HG02973 (cell line): ENCODE results near the gene HEBP2.

Experiments
- ATAC-seq: cut with Tn5 transposase; IDR thresholded peaks from one replicate; pipeline ENCODE4 v1.9.1; 2021; ENCODE audit warnings: moderate library complexity; ENCODE audit not compliant: unreplicated experiment

The HEBP2 gene

GRCh38 chr6:138397128-138398122 is 6.6 kb upstream of the HEBP2 start:
- ATAC-seq, result no peak

- ATAC-seq, result no peak
Measured at GRCh38 chr6:138400326-138400725, 3.7 kb upstream of the HEBP2 start.

- no peak for ATAC-seq
Measured at GRCh38 chr6:138401960-138402837, 1.8 kb upstream of the HEBP2 start.

- no peak for ATAC-seq
Measured at GRCh38 chr6:138402838-138403187, 1.2 kb upstream of the HEBP2 start.

GRCh38 chr6:138403324-138403800 is 661 bp upstream of the HEBP2 start:
- ATAC-seq, result no peak

- no peak for ATAC-seq
Measured at GRCh38 chr6:138404666-138405337, 779 bp downstream of the HEBP2 start.

GRCh38 chr6:138405816-138406413 is 1.9 kb downstream of the HEBP2 start:
- ATAC-seq, result no peak

- ATAC-seq, result no peak
Measured at GRCh38 chr6:138406443-138406842, 2.4 kb downstream of the HEBP2 start.

GRCh38 chr6:138410048-138410735 is 6.2 kb downstream of the HEBP2 start:
- ATAC-seq, result no peak

- peak; percentile 60 for ATAC-seq
Measured at GRCh38 chr6:138410972-138411880, 7.2 kb downstream of the HEBP2 start.

GRCh38 chr6:138415125-138415524 is 11.1 kb downstream of the HEBP2 start:
- no peak for ATAC-seq

GRCh38 chr6:138416206-138416605 is 12.2 kb downstream of the HEBP2 start:
- no peak for ATAC-seq

GRCh38 chr6:138417493-138418117 is 13.6 kb downstream of the HEBP2 start:
- ATAC-seq, result no peak

- no peak for ATAC-seq
Measured at GRCh38 chr6:138418118-138418742, 14.2 kb downstream of the HEBP2 start.

- no peak for ATAC-seq
Measured at GRCh38 chr6:138419766-138420165, 15.7 kb downstream of the HEBP2 start.

GRCh38 chr6:138420356-138420755 is 16.3 kb downstream of the HEBP2 start:
- ATAC-seq, result no peak

GRCh38 chr6:138421089-138421488 is 17.1 kb downstream of the HEBP2 start:
- no peak for ATAC-seq

GRCh38 chr6:138421608-138422007 is 17.6 kb downstream of the HEBP2 start:
- no peak for ATAC-seq
